A549 (cell line): Measurements from ENCODE around the gene SIX2. TPM values are rescaled to one million over a fixed set of nuclear protein-coding genes. Genes with fewer than 3 reads are reported as not detected.

Source experiments
- ATAC-seq, 2 experiments: fragments of 200-7000 bp in 1 of 2; fragments of >200 bp in 1 of 2; cut with Nextera tagmentation in 1 of 2; cut with Tn5 transposase in 1 of 2; 3 replicates each; pipeline versions ENCODE4 v1.8.0 to v1.9.1; 2018 to 2020; ENCODE audit warnings: mild to moderate bottlenecking in 1 of 2, moderate library complexity in 1 of 2
- CTCF ChIA-PET: fragments of 300-600 bp; sonication (Branson Sonifier 250); formaldehyde crosslinking; extraction: SDS; loops from one replicate; lab custom pipeline; 2021; ENCODE audit warnings: antibody characterized with exemption, inconsistent platforms; lab: Yijun Ruan, JAX
- POLR2A ChIA-PET: fragments of 350-600 bp; formaldehyde crosslinking; extraction: SDS; loops from one replicate; lab custom pipeline; 2021; ENCODE audit warnings: antibody characterized with exemption, inconsistent platforms; lab: Yijun Ruan, JAX
- DNase-seq, 2 experiments: peaks; one replicate each; pipeline versions ENCODE4 v3.0.0 to v3.0.0-alpha.2; 2011 to 2016; ENCODE audit warnings: low read depth in 1 of 2, low spot score in 1 of 2
- FAIRE-seq: peaks from 2 replicates; lab custom pipeline; 2011; peaks lifted over from hg19 to GRCh38; lab: Jason Lieb, UNC
- H3K27ac ChIP-seq, 2 experiments: fragments of >200 bp; sonication (Bioruptor Twin); formaldehyde crosslinking; 3 replicates each; pipeline ENCODE4 v1.5.1; 2016 to 2017
- H3K4me1 ChIP-seq: fragments of >200 bp; sonication (Bioruptor Twin); formaldehyde crosslinking; 3 replicates; pipeline ENCODE4 v1.6.1; 2016
- H3K4me2 ChIP-seq: fragments of >200 bp; sonication (Bioruptor Twin); formaldehyde crosslinking; 3 replicates; pipeline ENCODE4 v1.6.1; 2016
- H3K4me3 ChIP-seq: fragments of >200 bp; sonication (Bioruptor Twin); formaldehyde crosslinking; 3 replicates; pipeline ENCODE4 v1.5.1; 2016
- H3K9me3 ChIP-seq: fragments of >200 bp; sonication (Bioruptor Twin); formaldehyde crosslinking; 3 replicates; pipeline ENCODE4 v1.6.1; 2016
- CHD2 ChIP-seq: fragments of 150-350 bp; IDR thresholded peaks from 2 replicates; pipeline ENCODE4 v1.6.1; 2014; ENCODE audit warnings: low read length; ENCODE audit not compliant: partially characterized antibody
- CTCF ChIP-seq: fragments of >200 bp; sonication (Bioruptor Twin); formaldehyde crosslinking; IDR thresholded peaks from 3 replicates; pipeline ENCODE4 v1.5.1; 2016
- EHF ChIP-seq: fragments of 250-450 bp; sonication (Bioruptor Pico); IDR thresholded peaks from 2 replicates; pipeline ENCODE4 v1.5.0; 2020; ENCODE audit warnings: mild to moderate bottlenecking
- EHMT2 ChIP-seq: fragments of 200-600 bp; sonication (generic); IDR thresholded peaks from 2 replicates; pipeline ENCODE4 v1.6.1; 2016; ENCODE audit warnings: antibody characterized with exemption, low read depth, mild to moderate bottlenecking, moderate library complexity
- FOSL2 ChIP-seq, 2 experiments: fragments of 450-650 bp in 1 of 2; fragments of >200 bp in 1 of 2; sonication (Bioruptor Twin) in 1 of 2; formaldehyde crosslinking; IDR thresholded peaks; 2 replicates each; pipeline versions ENCODE4 v1.5.0 to v1.6.1; 2016 to 2020; ENCODE audit warnings: mild to moderate bottlenecking in 1 of 2, moderate library complexity in 1 of 2
- GATA3 ChIP-seq: IDR thresholded peaks from 2 replicates; pipeline ENCODE4 v1.6.1; 2012; ENCODE audit warnings: borderline replicate concordance
- HMGXB4 ChIP-seq: fragments of 250-450 bp; sonication (Bioruptor Pico); IDR thresholded peaks from 2 replicates; pipeline ENCODE4 v1.5.0; 2021; ENCODE audit warnings: mild to moderate bottlenecking, moderate library complexity, borderline replicate concordance
- KDM5A ChIP-seq: fragments of 200-600 bp; sonication (generic); IDR thresholded peaks from 2 replicates; pipeline ENCODE4 v1.6.1; 2016; ENCODE audit warnings: antibody characterized with exemption, mild to moderate bottlenecking
- MAFK ChIP-seq: fragments of 450-650 bp; IDR thresholded peaks from 2 replicates; pipeline ENCODE4 v1.6.1; 2014; ENCODE audit not compliant: partially characterized antibody
- MAZ ChIP-seq: fragments of 150-350 bp; IDR thresholded peaks from 2 replicates; pipeline ENCODE4 v1.6.1; 2014; ENCODE audit warnings: antibody characterized with exemption, low read depth, low read length, borderline replicate concordance
- NPAS2 ChIP-seq: fragments of 250-450 bp; sonication (Bioruptor Pico); IDR thresholded peaks from 2 replicates; pipeline ENCODE4 v1.8.0; 2022; ENCODE audit warnings: mild to moderate bottlenecking, moderate library complexity, borderline replicate concordance
- NR3C1 ChIP-seq: fragments of >200 bp; sonication (Bioruptor Twin); formaldehyde crosslinking; IDR thresholded peaks from 3 replicates; pipeline ENCODE4 v1.6.1; 2017
- PHF8 ChIP-seq: fragments of 200-600 bp; sonication (generic); IDR thresholded peaks from 2 replicates; pipeline ENCODE4 v1.6.1; 2016; ENCODE audit warnings: low read depth, mild to moderate bottlenecking, antibody characterized with exemption, moderate library complexity, borderline replicate concordance
- POLR2A ChIP-seq: IDR thresholded peaks from 2 replicates; pipeline ENCODE4 v1.6.1; 2012; ENCODE audit warnings: mild to moderate bottlenecking, low read length
- POLR2AphosphoS2 ChIP-seq: conservative IDR thresholded peaks from 2 replicates; pipeline ENCODE4 v1.6.1; 2012; ENCODE audit warnings: low read length, improper control_type of control experiment, inconsistent platforms
- RCOR1 ChIP-seq: fragments of 150-350 bp; IDR thresholded peaks from 2 replicates; pipeline ENCODE4 v1.6.1; 2014; ENCODE audit warnings: antibody characterized with exemption, low read length, low read depth
- REST ChIP-seq: fragments of 200-600 bp; sonication (generic); IDR thresholded peaks from 2 replicates; pipeline ENCODE4 v1.6.1; 2016; ENCODE audit warnings: antibody characterized with exemption, mild to moderate bottlenecking, moderate library complexity
- RFX5 ChIP-seq: fragments of 450-650 bp; IDR thresholded peaks from 2 replicates; pipeline ENCODE4 v1.7.1; 2014; ENCODE audit warnings: antibody characterized with exemption, mild to moderate bottlenecking, moderate library complexity
- RNF2 ChIP-seq: fragments of 200-600 bp; sonication (generic); IDR thresholded peaks from 2 replicates; pipeline ENCODE4 v1.6.1; 2016; ENCODE audit warnings: low read depth, mild to moderate bottlenecking, antibody characterized with exemption, moderate library complexity, borderline replicate concordance
- SMC3 ChIP-seq: fragments of >200 bp; sonication (Bioruptor Twin); formaldehyde crosslinking; IDR thresholded peaks from 3 replicates; pipeline ENCODE4 v1.6.1; 2018; ENCODE audit warnings: inconsistent platforms
- USF2 ChIP-seq: fragments of 450-650 bp; IDR thresholded peaks from 2 replicates; pipeline ENCODE4 v1.6.1; 2014; ENCODE audit warnings: antibody characterized with exemption
- ZC3H11A ChIP-seq: fragments of 450-650 bp; IDR thresholded peaks from 2 replicates; pipeline ENCODE4 v1.6.1; 2014; ENCODE audit warnings: antibody characterized with exemption, mild to moderate bottlenecking
- ZFP36 ChIP-seq: fragments of 450-650 bp; IDR thresholded peaks from 2 replicates; pipeline ENCODE4 v1.6.1; 2014; ENCODE audit warnings: borderline replicate concordance; ENCODE audit not compliant: partially characterized antibody
- ZNF302 ChIP-seq: fragments of 250-450 bp; sonication (Bioruptor Pico); IDR thresholded peaks from 2 replicates; pipeline ENCODE4 v1.9.0; 2021; ENCODE audit warnings: inconsistent platforms, mild to moderate bottlenecking, moderate library complexity
- ZSCAN20 ChIP-seq: fragments of 250-450 bp; sonication (Bioruptor Pico); IDR thresholded peaks from 2 replicates; pipeline ENCODE4 v1.8.0; 2022; ENCODE audit warnings: mild to moderate bottlenecking, moderate library complexity
- WGBS: methylation state at CpG from one replicate; pipeline ENCODE4 v1.1.6; 2017; ENCODE audit errors: missing lambda C conversion rate; 5-methylcytosine and 5-hydroxymethylcytosine counted together
- polyA plus RNA-seq, 4 experiments: library from polyadenylated mRNA; depleted of rRNA in 3 of 4; stranded (reverse); fragments of >200 nt; fragmentation: RNase III in 1 of 4; extraction: RNeasy Plus Mini Kit Qiagen cat#74134 plus additional on column Dnase treatment in 1 of 4; gene quantifications; 2 replicates in 3 of 4; 3 replicates in 1 of 4; pipeline ENCODE4 v1.2.3, GENCODE V29; 2011 to 2017
- TF ChIP-seq, protein P1 (sequence below): IDR thresholded peaks from 2 replicates; pipeline ENCODE4 v1.6.1; 2012; ENCODE audit warnings: low read depth, borderline replicate concordance
- TF ChIP-seq, protein P2 (sequence below): IDR thresholded peaks from 2 replicates; pipeline ENCODE4 v1.6.1; 2012

The SIX2 gene
- polyA plus RNA-seq, 2 of the 4 experiments (the other 2 are of a cell fraction): 0.10 to 0.15 TPM

DNA sequence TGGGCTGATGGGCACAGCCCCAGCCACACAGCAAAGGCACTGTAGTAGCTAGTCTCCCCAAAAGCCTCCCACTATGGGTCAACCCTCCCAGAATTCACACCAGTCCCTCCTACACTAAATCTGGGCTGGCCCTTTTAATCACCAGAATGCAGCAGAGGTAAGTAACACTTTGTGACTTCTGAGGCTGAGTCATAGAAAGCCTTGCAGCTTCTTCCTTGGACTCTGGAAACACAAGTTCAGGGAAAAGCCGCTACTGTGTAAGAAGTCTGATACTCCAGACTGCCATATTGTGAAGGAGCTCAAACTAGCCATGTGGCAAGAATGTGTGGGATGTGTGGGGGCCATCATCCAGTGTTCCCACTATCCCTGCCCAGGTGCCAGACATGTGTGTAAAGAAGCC lies 19.0 kb upstream of the SIX2 start:
- Histone ChIP-seq H3K4me3 (no peak overlapping the region), H3K9me3 (no peaks in the 10 kb centered on the region), H3K4me2 (no peak overlapping the region), H3K27ac (peak overlapping the region in 1 of 2 experiments; percentile 23; a peak in 2 of 6 replicates), H3K4me1 (peaks cover 18% of the 10 kb centered on the region)
- CTCF ChIA-PET: interaction anchor here (1.0 to 7.1 kb wide), 11 partner anchors 11 to 466 kb away, joined by 3 to 76 read pairs (median 3); no protein-coding TSS in a partner anchor
- 85% methylated on average over 1 of the region's 1 CpG for WGBS
- no peak for TF ChIP-seq PHF8
- TF ChIP-seq EHMT2: no peak
- TF ChIP-seq, protein P1, sequence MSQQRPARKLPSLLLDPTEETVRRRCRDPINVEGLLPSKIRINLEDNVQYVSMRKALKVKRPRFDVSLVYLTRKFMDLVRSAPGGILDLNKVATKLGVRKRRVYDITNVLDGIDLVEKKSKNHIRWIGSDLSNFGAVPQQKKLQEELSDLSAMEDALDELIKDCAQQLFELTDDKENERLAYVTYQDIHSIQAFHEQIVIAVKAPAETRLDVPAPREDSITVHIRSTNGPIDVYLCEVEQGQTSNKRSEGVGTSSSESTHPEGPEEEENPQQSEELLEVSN: no peak
- TF ChIP-seq KDM5A: no peak
- no peak for TF ChIP-seq NR3C1
- no peak for TF ChIP-seq FOSL2 (IDR thresholded peaks at IDR 0.05)
- no peak for TF ChIP-seq FOSL2 (CRISPR knock-in tag; IDR thresholded peaks at IDR 0.05)
- TF ChIP-seq RNF2: no peak
- no peak for TF ChIP-seq GATA3
- TF ChIP-seq POLR2A: no peak
- no peak for TF ChIP-seq POLR2AphosphoS2
- no peak for TF ChIP-seq MAFK
- no peak for TF ChIP-seq REST
- no peak for TF ChIP-seq NPAS2
- TF ChIP-seq CHD2: no peak
- no peak for TF ChIP-seq ZNF302 (CRISPR knock-in tag)
- ATAC-seq (no peak), FAIRE-seq (no peak), DNase-seq (peak in 1 of 2 experiments; percentile 32)
- POLR2A ChIA-PET: no interaction called here

DNA sequence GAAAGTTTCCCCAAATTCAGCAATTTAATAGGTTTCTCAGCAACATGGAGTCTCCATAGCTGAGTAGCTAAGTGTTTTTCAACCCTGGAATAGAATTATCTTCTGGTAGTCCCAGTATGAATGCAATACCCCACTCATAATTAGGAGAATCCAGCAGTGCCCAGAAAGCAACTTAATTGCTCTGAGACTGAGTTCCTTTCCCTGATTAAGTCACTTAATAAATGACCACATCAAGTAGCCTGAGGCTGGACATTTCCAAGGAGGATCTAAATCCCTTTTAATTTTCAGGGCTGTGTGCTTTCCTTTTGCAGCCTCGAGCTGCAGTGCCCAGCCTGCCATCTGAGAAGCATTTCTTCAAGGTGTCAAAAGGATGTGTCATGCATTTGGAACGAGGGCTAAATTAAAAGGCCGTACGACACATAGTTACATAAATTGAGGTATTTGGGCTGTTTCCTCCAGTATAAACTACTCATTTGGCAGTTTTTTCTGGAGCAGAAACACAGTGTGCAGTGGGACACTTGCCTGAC lies 17.7 kb upstream of the SIX2 start:
- DNase-seq (no peak), ATAC-seq (no peak)

More for the DNA sequence above, 17.7 kb upstream of the SIX2 start:
- Histone ChIP-seq H3K27ac (no peak overlapping the region), H3K4me1 (peaks cover 18% of the 10 kb centered on the region), H3K9me3 (no peaks in the 10 kb centered on the region), H3K4me2 (no peak overlapping the region), H3K4me3 (no peak overlapping the region)
- ChIA-PET CTCF (interaction anchor here (1.0 to 7.5 kb wide), 6 partner anchors 13 to 467 kb away, joined by 3 to 76 read pairs (median 19); no protein-coding TSS in a partner anchor), POLR2A (no interaction called here)
- FAIRE-seq: no peak
- TF ChIP-seq GATA3: no peak
- no peak for TF ChIP-seq ZNF302 (CRISPR knock-in tag)
- TF ChIP-seq RFX5: no peak
- TF ChIP-seq MAFK: no peak
- TF ChIP-seq, protein P2, sequence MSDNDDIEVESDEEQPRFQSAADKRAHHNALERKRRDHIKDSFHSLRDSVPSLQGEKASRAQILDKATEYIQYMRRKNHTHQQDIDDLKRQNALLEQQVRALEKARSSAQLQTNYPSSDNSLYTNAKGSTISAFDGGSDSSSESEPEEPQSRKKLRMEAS: no peak
- no peak for TF ChIP-seq POLR2A
- no peak for TF ChIP-seq CTCF
- TF ChIP-seq SMC3: no peak
- TF ChIP-seq ZC3H11A: no peak
- no peak for TF ChIP-seq EHF (CRISPR knock-in tag)
- no peak for TF ChIP-seq RCOR1
- no peak for TF ChIP-seq MAZ
- no peak for TF ChIP-seq HMGXB4
- no peak for TF ChIP-seq FOSL2 (IDR thresholded peaks at IDR 0.05)
- no peak for TF ChIP-seq FOSL2 (CRISPR knock-in tag; IDR thresholded peaks at IDR 0.05)
- no peak for TF ChIP-seq USF2
- TF ChIP-seq ZSCAN20 (CRISPR knock-in tag): no peak
- TF ChIP-seq ZFP36: no peak
- WGBS: 76% methylated on average over 4 of the region's 4 CpGs
